Heart left ventricle (tissue), 16 donors: ENCODE results near the gene CDK5RAP2. TPM values are rescaled to one million over a fixed set of nuclear protein-coding genes. Genes with fewer than 3 reads are reported as not detected.
A peak's percentile ranks its signal among the peaks of the same experiment; 100 is the strongest.
"Not testable (repeated sequence)": the region's sequence is repeated elsewhere in the genome, so short reads cannot be mapped to it uniquely, and the experiment has no call there.

ENCODE experiments used
- ATAC-seq, 4 donors: fragments of 200-7000 bp; cut with Tn5 transposase; one replicate each; pipeline ENCODE4 v1.9.1; 2020 to 2022; ENCODE audit warnings: moderate library complexity in 4 of 4, mild to moderate bottlenecking in 3 of 4, moderate number of reproducible peaks in 1 of 4
- DNase-seq, 5 donors: peaks; one replicate each; pipeline ENCODE4 v3.0.0-alpha.2; 2020
- H3K27ac ChIP-seq, 12 donors: fragments of 200-600 bp; sonication (generic) in 4 of 12; one replicate each; pipeline versions ENCODE4 v1.5.0 to v1.8.0; 2016 to 2022; ENCODE audit warnings: mild to moderate bottlenecking in 2 of 12
- H3K27me3 ChIP-seq, 9 donors: fragments of 200-600 bp; sonication (generic) in 2 of 9; one replicate each; pipeline versions ENCODE4 v1.5.1 to v1.8.0; 2016 to 2022; ENCODE audit warnings: mild to moderate bottlenecking in 3 of 9
- H3K36me3 ChIP-seq, 9 donors: fragments of 200-600 bp; sonication (generic) in 2 of 9; one replicate each; pipeline versions ENCODE4 v1.5.0 to v1.8.0; 2018 to 2022; ENCODE audit warnings: mild to moderate bottlenecking in 2 of 9
- H3K4me1 ChIP-seq, 12 donors: fragments of 200-600 bp; sonication (generic) in 4 of 12; one replicate each; pipeline versions ENCODE4 v1.5.0 to v1.8.0; 2016 to 2022; ENCODE audit warnings: mild to moderate bottlenecking in 3 of 12
- H3K4me3 ChIP-seq, 12 donors: fragments of 200-600 bp; sonication (generic) in 4 of 12; one replicate each; pipeline versions ENCODE4 v1.5.0 to v1.8.0; 2017 to 2022; ENCODE audit warnings: mild to moderate bottlenecking in 9 of 12, moderate library complexity in 4 of 12
- H3K9me3 ChIP-seq, 12 donors: fragments of 200-600 bp; sonication (generic) in 4 of 12; one replicate each; pipeline versions ENCODE4 v1.5.0 to v1.8.0; 2016 to 2022; ENCODE audit warnings: mild to moderate bottlenecking in 1 of 12
- POLR2A ChIP-seq, 2 donors: fragments of 450-650 bp; IDR thresholded peaks; one replicate each; pipeline ENCODE4 v1.6.1; 2017; ENCODE audit warnings: antibody characterized with exemption in 2 of 2, mild to moderate bottlenecking in 2 of 2, moderate library complexity in 2 of 2
- WGBS, 4 donors: extraction: QIAGEN DNeasy Blood & Tissue Kit in 2 of 4; methylation state at CpG; one replicate each; pipeline versions ENCODE4 v1.1.5 to v1.1.7; 2013 to 2018; 5-methylcytosine and 5-hydroxymethylcytosine counted together
- intact Hi-C, 10 donors: fragments of 100-400 bp; cut with DNase I; formaldehyde crosslinking; loops; one replicate each; pipeline versions ENCODE4 v1.11.1 to v1.14.2; 2022
- polyA plus RNA-seq, 2 donors: library from polyadenylated mRNA; stranded (reverse); fragments of 200-250 nt; gene quantifications; one replicate each; pipeline ENCODE4 v1.2.3, GENCODE V29; 2013
- total RNA-seq, 9 donors: library from RNA; depleted of rRNA in 2 of 9; stranded (reverse); fragments of >200 nt in 2 of 9; fragmentation: NEBNext Ultra II Directional in 3 of 9; extraction: Animal tissue kit (Norgen Biotek cat#: 25700) in 3 of 9; gene quantifications; one replicate each; pipeline versions ENCODE4 v1.1.0 to v1.2.4, GENCODE V29; 2016 to 2023
- TF ChIP-seq, protein P1 (sequence below), 12 donors: fragments of 200-600 bp; sonication (generic) in 4 of 12; IDR thresholded peaks; one replicate each; pipeline versions ENCODE4 v1.5.0 to v1.8.0; 2018 to 2022; ENCODE audit warnings: antibody characterized with exemption in 12 of 12, mild to moderate bottlenecking in 5 of 12
- donor health status: ischemic (EF 13 %, LVEDD 7.1; RV severe dilation, severe dysfunction).
- donor health status: healthy with polysubstance abuse.
- donor health status: DM: no; HTN: yes; CAD: no.
- donor health status: DM: no; HTN: no; CAD: no.
- donor health status: ischemic (EF 25% LVEDD 6.9; RV normal size, moderate dysfunction).
- donor health status: ischemic (EF 25% LVEDD 5.7; RV mildly dilated, moderate dysfunction).
- donor health status: healthy.
- donor health status: DM: yes; HTN: yes; CAD: no.
- donor health status: ischemic (EF 35%, LVEDD 5.7; RV mildly dilated, moderate dysfunction).
- donor health status: nonischemic (EF 11% LVEDD 7.7; RV severe dilation, severe dysfunction).
- donor health status: DM: yes; HTN: yes; CAD: no.
- donor health status: PGD.
- donor health status: ischemic (EF 29% LVEDD 5.4; RV normal size, mild dysfunction).
- donor health status: nonischemic (EF 23%, LVEDD 6.1; RV moderate dilation, normal function).

The CDK5RAP2 gene
- total and polyA plus RNA-seq, 11 donors = 26.1 to 114 (median 53.1) TPM

DNA sequence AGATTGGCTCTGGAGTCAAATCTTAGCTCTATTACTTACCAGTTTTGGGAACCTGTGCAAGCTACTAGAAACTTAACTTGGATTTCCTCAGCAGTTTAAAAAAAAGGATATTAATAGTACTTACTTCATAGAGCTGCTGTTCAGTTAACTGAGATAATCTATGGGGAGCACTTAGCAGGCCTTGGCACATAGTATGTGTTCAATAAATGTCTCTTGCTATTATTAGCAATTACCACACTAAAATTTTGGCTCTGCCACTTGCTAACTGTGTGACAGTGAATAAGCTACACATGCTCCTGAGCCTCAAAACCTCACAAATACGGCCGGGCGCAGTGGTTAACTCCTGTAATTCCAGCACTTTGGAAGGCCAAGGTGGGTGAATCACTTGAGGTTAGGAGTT, 55.9 kb downstream of the CDK5RAP2 start:
- Histone ChIP-seq H3K4me1 (peaks cover 0 to 5% (median 0%) of the 10 kb centered on the region in 12 donors), H3K36me3 (peaks cover 0 to 83% (median 66%) of the 10 kb centered on the region in 9 donors), H3K9me3 (no peaks in the 10 kb centered on the region), H3K4me3 (no peak overlapping the region), H3K27me3 (no peaks in the 10 kb centered on the region), H3K27ac (no peak overlapping the region)
- ATAC-seq (peak in 2 of 4 donors; percentile 68 to 71), DNase-seq (no peak)
- WGBS, 4 donors = 87 to 96% (median 93%) methylated on average over 2 to 3 of the region's 3 CpGs
- intact Hi-C loops = no loop called here
- TF ChIP-seq, protein P1, sequence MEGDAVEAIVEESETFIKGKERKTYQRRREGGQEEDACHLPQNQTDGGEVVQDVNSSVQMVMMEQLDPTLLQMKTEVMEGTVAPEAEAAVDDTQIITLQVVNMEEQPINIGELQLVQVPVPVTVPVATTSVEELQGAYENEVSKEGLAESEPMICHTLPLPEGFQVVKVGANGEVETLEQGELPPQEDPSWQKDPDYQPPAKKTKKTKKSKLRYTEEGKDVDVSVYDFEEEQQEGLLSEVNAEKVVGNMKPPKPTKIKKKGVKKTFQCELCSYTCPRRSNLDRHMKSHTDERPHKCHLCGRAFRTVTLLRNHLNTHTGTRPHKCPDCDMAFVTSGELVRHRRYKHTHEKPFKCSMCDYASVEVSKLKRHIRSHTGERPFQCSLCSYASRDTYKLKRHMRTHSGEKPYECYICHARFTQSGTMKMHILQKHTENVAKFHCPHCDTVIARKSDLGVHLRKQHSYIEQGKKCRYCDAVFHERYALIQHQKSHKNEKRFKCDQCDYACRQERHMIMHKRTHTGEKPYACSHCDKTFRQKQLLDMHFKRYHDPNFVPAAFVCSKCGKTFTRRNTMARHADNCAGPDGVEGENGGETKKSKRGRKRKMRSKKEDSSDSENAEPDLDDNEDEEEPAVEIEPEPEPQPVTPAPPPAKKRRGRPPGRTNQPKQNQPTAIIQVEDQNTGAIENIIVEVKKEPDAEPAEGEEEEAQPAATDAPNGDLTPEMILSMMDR (IDR thresholded peaks at IDR 0.05) = no peak
- TF ChIP-seq POLR2A (IDR thresholded peaks at IDR 0.05) = no peak

DNA sequence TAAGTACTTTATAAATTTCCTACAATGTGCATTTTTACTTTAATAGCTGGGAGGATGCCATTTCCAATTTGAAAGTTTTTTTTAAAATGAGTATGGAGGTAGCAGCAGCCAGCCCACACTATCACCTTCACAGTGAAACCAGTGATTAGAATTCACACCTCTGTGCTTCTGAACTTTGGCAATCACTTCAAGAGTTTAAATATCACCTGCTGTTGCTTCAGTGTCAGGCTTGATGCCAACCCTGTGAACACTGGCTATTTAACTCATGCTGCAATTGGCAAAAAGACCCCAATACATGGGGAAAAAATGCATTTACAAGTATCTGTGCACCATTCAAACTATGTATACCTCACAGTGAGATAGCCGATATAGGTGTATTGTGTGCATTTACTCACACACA, 57.4 kb downstream of the CDK5RAP2 start:
- peaks cover 0 to 5% (median 0%) of the 10 kb centered on the region in 12 donors for H3K4me1 ChIP-seq
- H3K27ac ChIP-seq = no peak overlapping the region
- 90 to 100% (median 98%) methylated on average over 1 of the region's 1 CpG for WGBS, 4 donors
- ATAC-seq = no peak
- H3K9me3 ChIP-seq = no peaks in the 10 kb centered on the region
- no peaks in the 10 kb centered on the region for H3K27me3 ChIP-seq
- peaks cover 0 to 81% (median 62%) of the 10 kb centered on the region in 9 donors for H3K36me3 ChIP-seq
- no peak for DNase-seq
- TF ChIP-seq POLR2A (IDR thresholded peaks at IDR 0.05) = no peak
- TF ChIP-seq, protein P1 (IDR thresholded peaks at IDR 0.05) = no peak
- no peak overlapping the region for H3K4me3 ChIP-seq
- intact Hi-C loops = no loop called here

DNA sequence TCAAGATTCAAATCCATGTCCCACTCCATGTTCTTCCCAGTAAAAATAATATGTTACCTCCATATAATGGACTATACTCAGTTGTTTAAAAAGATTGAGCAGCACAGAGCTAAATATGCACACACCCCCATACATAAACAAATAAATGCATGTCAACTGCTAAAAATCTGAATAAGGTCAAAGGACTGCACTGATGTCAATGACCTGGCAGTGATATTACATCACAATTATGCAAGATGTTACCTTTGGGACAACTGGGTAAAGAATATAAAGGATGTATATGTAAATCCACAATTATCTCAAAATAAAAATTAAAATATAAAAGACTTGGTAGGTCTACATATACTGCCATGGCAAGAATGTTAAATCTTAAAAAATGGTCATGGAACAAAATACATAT, 57.9 kb downstream of the CDK5RAP2 start:
- intact Hi-C loops = no loop called here
- H3K27ac ChIP-seq = no peak overlapping the region
- no peak overlapping the region for H3K4me3 ChIP-seq
- H3K4me1 ChIP-seq = peaks cover 0 to 5% (median 0%) of the 10 kb centered on the region in 12 donors
- H3K27me3 ChIP-seq = no peaks in the 10 kb centered on the region
- no peak for DNase-seq
- ATAC-seq = no peak
- H3K9me3 ChIP-seq = no peaks in the 10 kb centered on the region
- peaks cover 0 to 81% (median 62%) of the 10 kb centered on the region in 9 donors for H3K36me3 ChIP-seq
- no peak for TF ChIP-seq POLR2A (IDR thresholded peaks at IDR 0.05)
- TF ChIP-seq, protein P1 (IDR thresholded peaks at IDR 0.05) = no peak

DNA sequence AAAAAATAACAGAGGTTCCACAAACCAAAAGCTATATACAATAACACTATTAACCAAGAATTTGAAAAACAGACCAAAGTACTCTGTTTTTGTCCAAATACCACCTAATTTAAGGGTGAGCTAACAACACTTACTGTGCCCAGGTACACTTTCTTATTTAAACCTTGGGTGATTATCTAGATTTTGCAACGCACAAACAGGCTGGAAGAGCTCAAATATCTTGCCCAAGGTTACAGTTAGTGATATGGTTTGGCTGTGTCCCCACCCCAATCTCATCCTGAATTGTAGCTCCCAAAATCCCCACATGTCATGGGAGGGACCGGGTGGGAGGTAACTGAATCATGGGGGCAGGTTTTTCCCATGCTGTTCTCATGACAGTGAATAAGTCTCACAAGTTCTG, 58.9 kb downstream of the CDK5RAP2 start:
- no peak for ATAC-seq
- peaks cover 0 to 5% (median 0%) of the 10 kb centered on the region in 12 donors for H3K4me1 ChIP-seq
- H3K27me3 ChIP-seq = no peaks in the 10 kb centered on the region
- no peak overlapping the region for H3K27ac ChIP-seq
- intact Hi-C loops = no loop called here
- no peak for DNase-seq
- H3K4me3 ChIP-seq = no peak overlapping the region
- WGBS, 4 donors = 94 to 100% (median 97%) methylated on average over 2 of the region's 2 CpGs
- peaks cover 0 to under 1% (median 0%) of the 10 kb centered on the region in 12 donors for H3K9me3 ChIP-seq
- H3K36me3 ChIP-seq = peaks cover 0 to 81% (median 61%) of the 10 kb centered on the region in 9 donors
- TF ChIP-seq, protein P1 (IDR thresholded peaks at IDR 0.05) = no peak
- TF ChIP-seq POLR2A (IDR thresholded peaks at IDR 0.05) = no peak

DNA sequence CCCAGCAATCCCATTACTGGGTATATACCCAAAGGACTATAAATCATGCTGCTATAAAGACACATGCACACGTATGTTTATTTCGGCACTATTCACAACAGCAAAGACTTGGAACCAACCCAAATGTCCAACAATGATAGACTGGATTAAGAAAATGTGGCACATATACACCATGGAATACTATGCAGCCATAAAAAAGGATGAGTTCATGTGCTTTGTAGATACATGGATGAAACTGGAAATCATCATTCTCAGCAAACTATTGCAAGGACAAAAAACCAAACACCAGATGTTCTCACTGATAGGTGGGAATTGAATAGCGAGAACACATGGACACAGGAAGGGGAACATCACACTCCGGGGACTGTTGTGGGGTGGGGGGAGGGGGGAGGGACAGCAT, 64.0 kb downstream of the CDK5RAP2 start:
- H3K4me1 ChIP-seq, ATAC-seq, H3K27me3 ChIP-seq, DNase-seq, intact Hi-C loops, H3K4me3 ChIP-seq, H3K9me3 ChIP-seq, H3K27ac ChIP-seq: not testable (repeated sequence)
- peaks cover 0 to 77% (median 55%) of the 10 kb centered on the region in 9 donors for H3K36me3 ChIP-seq
- WGBS, 4 donors = 94 to 97% (median 95%) methylated on average over 4 of the region's 4 CpGs

DNA sequence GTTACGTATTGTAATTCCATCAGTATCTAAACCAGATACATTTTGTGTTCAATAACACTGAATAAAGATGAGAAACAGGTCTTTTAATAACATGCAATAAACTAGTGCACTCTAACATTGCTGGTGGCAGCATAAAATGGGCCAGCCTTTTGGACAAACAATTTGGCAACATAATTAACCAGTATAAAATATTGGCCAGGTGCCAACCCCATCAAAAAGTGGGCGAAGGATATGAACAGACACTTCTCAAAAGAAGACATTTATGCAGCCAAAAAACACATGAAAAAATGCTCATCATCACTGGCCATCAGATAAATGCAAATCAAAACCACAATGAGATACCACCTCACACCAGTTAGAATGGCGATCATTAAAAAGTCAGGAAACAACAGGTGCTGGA, 64.5 kb downstream of the CDK5RAP2 start:
- WGBS, 4 donors = 97 to 98% (median 98%) methylated on average over 3 of the region's 3 CpGs
- H3K27me3 ChIP-seq, DNase-seq, ATAC-seq, H3K27ac ChIP-seq, H3K4me1 ChIP-seq, H3K4me3 ChIP-seq, intact Hi-C loops: not testable (repeated sequence)
- H3K36me3 ChIP-seq = peaks cover 0 to 82% (median 58%) of the 10 kb centered on the region in 9 donors
- H3K9me3 ChIP-seq = peaks cover 0 to 12% (median 0%) of the 10 kb centered on the region in 12 donors
